Measurements from ENCODE around the gene POP5.
"Not testable (repeated sequence)": the region's sequence is repeated elsewhere in the genome, so short reads cannot be mapped to it uniquely, and the experiment has no call there.

Gene POP5

GRCh38 chr12:120580787-120581723 lies at the start of gene POP5:
POP5 (minus strand) TSS chr12:120581402; CDS start chr12:120581362, 40 bp downstream.
- DNase-seq (ENCODE audit: low read depth), result peak; percentile 89

GRCh38 chr12:120630104-120630892 lies 49.1 kb upstream of the POP5 start:
- DNase-seq (ENCODE audit: low read depth), result no peak

GRCh38 chr12:120628919-120629318 lies 47.7 kb upstream of the POP5 start:
- no peak for DNase-seq (ENCODE audit: low read depth)

- DNase-seq (ENCODE audit: low read depth), result no peak
Observed at GRCh38 chr12:120625557-120626419, 44.6 kb upstream of the POP5 start.

GRCh38 chr12:120620624-120621023 lies 39.4 kb upstream of the POP5 start:
- DNase-seq (ENCODE audit: low read depth), result no peak

GRCh38 chr12:120618954-120619615 lies 37.9 kb upstream of the POP5 start:
- DNase-seq (ENCODE audit: low read depth), result no peak

- not testable (repeated sequence) for DNase-seq (ENCODE audit: low read depth)
Observed at GRCh38 chr12:120617767-120618166, 36.6 kb upstream of the POP5 start.

- not testable (repeated sequence) for DNase-seq (ENCODE audit: low read depth)
Observed at GRCh38 chr12:120617193-120617592, 36.0 kb upstream of the POP5 start.

- no peak for DNase-seq (ENCODE audit: low read depth)
Observed at GRCh38 chr12:120614848-120615247, 33.6 kb upstream of the POP5 start.

GRCh38 chr12:120611534-120611933 lies 30.3 kb upstream of the POP5 start:
- DNase-seq (ENCODE audit: low read depth), result not testable (repeated sequence)

GRCh38 chr12:120610560-120610959 lies 29.4 kb upstream of the POP5 start:
- no peak for DNase-seq (ENCODE audit: low read depth)

- DNase-seq (ENCODE audit: low read depth), result not testable (repeated sequence)
Observed at GRCh38 chr12:120602416-120602815, 21.2 kb upstream of the POP5 start.

GRCh38 chr12:120599672-120600552 lies 18.7 kb upstream of the POP5 start:
- DNase-seq (ENCODE audit: low read depth), result no peak

GRCh38 chr12:120598674-120599463 lies 17.7 kb upstream of the POP5 start:
- no peak for DNase-seq (ENCODE audit: low read depth)

GRCh38 chr12:120597861-120598260 lies 16.7 kb upstream of the POP5 start:
- DNase-seq (ENCODE audit: low read depth), result no peak

- no peak for DNase-seq (ENCODE audit: low read depth)
Observed at GRCh38 chr12:120596901-120597300, 15.7 kb upstream of the POP5 start.

GRCh38 chr12:120592121-120593049 lies 11.2 kb upstream of the POP5 start:
- DNase-seq (ENCODE audit: low read depth), result no peak

GRCh38 chr12:120590741-120591407 lies 9.7 kb upstream of the POP5 start:
- DNase-seq (ENCODE audit: low read depth), result no peak

All from stimulated activated CD8-positive, alpha-beta memory T cell treated with anti-CD3 and anti-CD28 coated beads, Interleukin-7, amount 100 ng/mL, for 24 hours (primary cell).